DOHH2 (cell line): ENCODE results near the gene KIF1A.

Experiments
- H3F3A ChIP-seq: fragments of 200-600 bp; sonication (generic), shearing (Covaris generic); 2 replicates; pipeline ENCODE4 v1.6.0; 2016; ENCODE audit warnings: antibody characterized with exemption, mild to moderate bottlenecking; ENCODE audit not compliant: control insufficient read depth, insufficient read depth
- H3K27ac ChIP-seq: fragments of 200-600 bp; sonication (generic); 2 replicates; pipeline ENCODE4 v1.5.1; 2014; ENCODE audit warnings: low read depth, mild to moderate bottlenecking, low read length, moderate library complexity
- H3K27me3 ChIP-seq: fragments of 200-600 bp; sonication (generic); 2 replicates; pipeline ENCODE4 v1.6.1; 2014; ENCODE audit warnings: mild to moderate bottlenecking, low read length, mixed read lengths; ENCODE audit not compliant: control insufficient read depth
- H3K36me3 ChIP-seq: fragments of 200-600 bp; sonication (generic); 2 replicates; pipeline ENCODE4 v1.6.1; 2014; ENCODE audit warnings: mild to moderate bottlenecking, low read length, moderate library complexity, mixed read lengths; ENCODE audit not compliant: control insufficient read depth
- H3K4me1 ChIP-seq: fragments of 200-600 bp; sonication (generic); 2 replicates; pipeline ENCODE4 v1.6.1; 2014; ENCODE audit warnings: mild to moderate bottlenecking, low read length, mixed read lengths; ENCODE audit not compliant: control insufficient read depth
- H3K4me2 ChIP-seq: fragments of 200-600 bp; sonication (generic); 2 replicates; pipeline ENCODE4 v1.6.0; 2014; ENCODE audit warnings: mild to moderate bottlenecking, low read length, moderate library complexity
- H3K4me3 ChIP-seq: fragments of 200-600 bp; sonication (generic); 2 replicates; pipeline ENCODE4 v1.5.1; 2014; ENCODE audit warnings: mild to moderate bottlenecking, low read length, mixed read lengths
- H3K79me2 ChIP-seq: fragments of 200-600 bp; sonication (generic); 2 replicates; pipeline ENCODE4 v1.6.1; 2014; ENCODE audit warnings: mild to moderate bottlenecking, low read length, mixed read lengths; ENCODE audit not compliant: control insufficient read depth
- H3K9me2 ChIP-seq: fragments of 200-600 bp; sonication (generic); replicated peaks from 2 replicates; pipeline ENCODE4 v1.6.1; 2014; ENCODE audit warnings: mild to moderate bottlenecking, low read length, mixed read lengths; ENCODE audit not compliant: control insufficient read depth
- H3K9me3 ChIP-seq: fragments of 200-600 bp; sonication (generic); 2 replicates; pipeline ENCODE4 v1.6.1; 2014; ENCODE audit warnings: antibody characterized with exemption, low read length, mixed read lengths; ENCODE audit not compliant: control insufficient read depth, insufficient read depth
- H4K20me1 ChIP-seq: fragments of 200-600 bp; sonication (generic); 2 replicates; pipeline ENCODE4 v1.6.0; 2014; ENCODE audit warnings: low read depth, mild to moderate bottlenecking, antibody characterized with exemption, low read length, moderate library complexity; ENCODE audit not compliant: control insufficient read depth, insufficient read depth
- EZH2phosphoT487 ChIP-seq: fragments of 200-600 bp; sonication (generic); IDR thresholded peaks from 2 replicates; pipeline ENCODE4 v1.6.1; 2017; ENCODE audit warnings: borderline replicate concordance, mild to moderate bottlenecking, antibody characterized with exemption, low read length, moderate library complexity, mixed read lengths
- TF ChIP-seq, protein P1 (sequence below): fragments of 200-600 bp; sonication (generic); IDR thresholded peaks from one replicate; pipeline ENCODE4 v1.5.1; 2014; ENCODE audit warnings: antibody characterized with exemption, mild to moderate bottlenecking, low read depth, low read length; ENCODE audit not compliant: poor library complexity, severe bottlenecking

KIF1A gene

DNA sequence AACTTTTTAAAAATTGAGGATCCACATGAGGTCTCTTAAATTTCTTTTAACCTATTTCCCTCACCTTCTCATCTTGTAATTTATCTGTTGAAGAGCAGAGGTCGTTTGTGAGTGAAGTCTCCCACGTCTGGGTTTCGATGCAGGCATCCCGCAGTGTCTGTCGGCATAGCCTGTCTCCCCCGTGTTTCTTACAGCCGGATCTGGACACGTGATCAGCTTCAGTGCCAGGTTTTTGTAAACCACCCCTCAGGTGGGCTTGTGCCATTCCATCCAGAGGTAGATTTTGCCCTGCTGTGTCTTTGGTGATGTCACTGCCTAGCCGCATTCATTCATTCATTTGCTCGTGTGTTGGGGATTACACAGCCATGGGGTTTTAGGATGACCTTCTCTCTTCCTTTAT, 112.2 kb downstream of the KIF1A start:
- Histone ChIP-seq H3K4me2 (no peak overlapping the region), H3K4me1 (no peaks in the 10 kb centered on the region), H4K20me1 (no peaks in the 10 kb centered on the region; the same call in 1 of the 2 replicates), H3K27ac (no peak overlapping the region), H3K36me3 (no peaks in the 10 kb centered on the region), H3K4me3 (no peak overlapping the region), H3K9me2 (no peaks in the 10 kb centered on the region), H3K27me3 (peaks cover 8% of the 10 kb centered on the region), H3F3A (no peaks in the 10 kb centered on the region), H3K9me3 (no peaks in the 10 kb centered on the region), H3K79me2 (no peaks in the 10 kb centered on the region)
- TF ChIP-seq, protein P1, sequence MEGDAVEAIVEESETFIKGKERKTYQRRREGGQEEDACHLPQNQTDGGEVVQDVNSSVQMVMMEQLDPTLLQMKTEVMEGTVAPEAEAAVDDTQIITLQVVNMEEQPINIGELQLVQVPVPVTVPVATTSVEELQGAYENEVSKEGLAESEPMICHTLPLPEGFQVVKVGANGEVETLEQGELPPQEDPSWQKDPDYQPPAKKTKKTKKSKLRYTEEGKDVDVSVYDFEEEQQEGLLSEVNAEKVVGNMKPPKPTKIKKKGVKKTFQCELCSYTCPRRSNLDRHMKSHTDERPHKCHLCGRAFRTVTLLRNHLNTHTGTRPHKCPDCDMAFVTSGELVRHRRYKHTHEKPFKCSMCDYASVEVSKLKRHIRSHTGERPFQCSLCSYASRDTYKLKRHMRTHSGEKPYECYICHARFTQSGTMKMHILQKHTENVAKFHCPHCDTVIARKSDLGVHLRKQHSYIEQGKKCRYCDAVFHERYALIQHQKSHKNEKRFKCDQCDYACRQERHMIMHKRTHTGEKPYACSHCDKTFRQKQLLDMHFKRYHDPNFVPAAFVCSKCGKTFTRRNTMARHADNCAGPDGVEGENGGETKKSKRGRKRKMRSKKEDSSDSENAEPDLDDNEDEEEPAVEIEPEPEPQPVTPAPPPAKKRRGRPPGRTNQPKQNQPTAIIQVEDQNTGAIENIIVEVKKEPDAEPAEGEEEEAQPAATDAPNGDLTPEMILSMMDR = no peak
- no peak for TF ChIP-seq EZH2phosphoT487

DNA sequence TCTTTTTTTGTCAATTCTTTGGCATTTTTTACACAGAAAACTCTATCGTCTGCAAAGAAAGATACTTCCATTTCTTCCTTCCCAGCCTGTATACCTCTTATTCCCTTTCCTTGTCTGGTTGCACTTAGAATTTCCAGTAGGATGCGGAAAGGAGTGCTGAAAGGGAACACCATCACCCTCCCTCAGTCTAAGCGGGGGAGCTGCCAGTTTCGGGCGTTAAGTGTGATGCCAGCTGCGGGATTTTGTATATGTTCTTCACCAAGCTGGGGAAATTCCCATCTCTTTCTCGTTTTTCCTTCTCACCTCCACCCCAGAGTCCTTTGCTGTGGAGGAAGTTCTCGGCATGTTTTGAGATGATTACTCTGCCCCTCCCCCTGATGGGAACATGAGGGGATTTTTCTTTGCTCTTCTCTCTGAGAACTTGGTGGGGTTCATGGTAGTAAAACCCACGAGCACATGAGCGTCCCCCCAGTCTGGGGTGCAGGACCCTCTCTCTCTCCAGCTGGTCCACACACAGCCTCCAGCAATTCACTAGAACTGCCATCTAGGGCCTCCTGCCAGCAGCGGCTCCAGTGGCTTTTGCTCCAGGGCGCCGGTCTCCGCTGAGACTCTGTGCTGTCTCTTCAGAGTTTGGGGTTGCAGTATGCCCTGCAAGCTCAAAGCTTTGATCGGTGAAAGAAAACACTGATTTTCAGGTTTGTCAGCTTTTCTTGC, 112.8 kb downstream of the KIF1A start:
- no peaks in the 10 kb centered on the region; the same call in 1 of the 2 replicates for H4K20me1 ChIP-seq
- no peak overlapping the region for H3K27ac ChIP-seq
- no peaks in the 10 kb centered on the region for H3K4me1 ChIP-seq
- no peak overlapping the region for H3K4me3 ChIP-seq
- H3K79me2 ChIP-seq = no peaks in the 10 kb centered on the region
- no peaks in the 10 kb centered on the region for H3F3A ChIP-seq
- no peaks in the 10 kb centered on the region for H3K36me3 ChIP-seq
- TF ChIP-seq, protein P1 = no peak
- no peak for TF ChIP-seq EZH2phosphoT487
- H3K9me3 ChIP-seq = no peaks in the 10 kb centered on the region
- H3K27me3 ChIP-seq = peaks cover 8% of the 10 kb centered on the region
- H3K9me2 ChIP-seq = no peaks in the 10 kb centered on the region
- no peak overlapping the region for H3K4me2 ChIP-seq

DNA sequence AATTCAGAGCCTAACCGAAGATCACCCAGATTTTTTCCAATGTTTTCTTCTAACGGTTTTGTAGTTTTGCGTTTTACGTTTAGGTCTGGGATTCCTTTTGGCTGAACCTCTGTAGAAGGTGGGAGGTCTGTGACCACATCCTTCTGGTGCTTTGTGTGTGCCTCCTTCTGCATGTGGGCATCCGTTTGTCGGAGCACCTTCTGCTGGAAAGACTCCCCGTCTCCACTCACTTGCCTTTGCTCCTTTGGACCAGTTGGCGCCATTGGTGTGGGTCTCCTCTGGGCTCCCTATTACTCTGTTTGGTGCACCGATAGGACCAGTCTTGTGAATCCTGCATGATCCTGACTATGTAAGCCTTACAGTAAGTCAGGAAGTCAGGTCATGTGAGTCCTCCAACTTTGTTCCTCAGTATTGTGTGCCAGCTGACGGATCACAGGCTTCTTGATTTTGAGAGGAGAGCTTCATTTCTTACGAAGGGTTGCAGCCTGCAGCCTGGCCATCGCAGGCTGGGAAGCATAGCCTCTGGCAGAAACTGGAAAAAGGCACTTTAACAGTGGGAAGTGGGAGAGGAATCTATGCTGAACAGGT, 114.7 kb downstream of the KIF1A start:
- Histone ChIP-seq H3K79me2 (no peaks in the 10 kb centered on the region), H3K4me2 (no peak overlapping the region), H3K9me2 (no peaks in the 10 kb centered on the region), H3K4me1 (no peaks in the 10 kb centered on the region), H4K20me1 (no peaks in the 10 kb centered on the region; the same call in 1 of the 2 replicates), H3K36me3 (no peaks in the 10 kb centered on the region), H3K27ac (no peak overlapping the region), H3K9me3 (no peaks in the 10 kb centered on the region), H3K4me3 (no peak overlapping the region), H3K27me3 (peaks cover 8% of the 10 kb centered on the region), H3F3A (no peaks in the 10 kb centered on the region)
- TF ChIP-seq, protein P1 = no peak
- TF ChIP-seq EZH2phosphoT487 = no peak
